ENCODE results near the gene MAB21L4. TPM values are rescaled to one million over a fixed set of nuclear protein-coding genes. Genes with fewer than 3 reads are reported as not detected.

The MAB21L4 gene
- total and polyA plus RNA-seq, 12 donors, result 0.10 to 0.32 TPM; not detected in 10

DNA sequence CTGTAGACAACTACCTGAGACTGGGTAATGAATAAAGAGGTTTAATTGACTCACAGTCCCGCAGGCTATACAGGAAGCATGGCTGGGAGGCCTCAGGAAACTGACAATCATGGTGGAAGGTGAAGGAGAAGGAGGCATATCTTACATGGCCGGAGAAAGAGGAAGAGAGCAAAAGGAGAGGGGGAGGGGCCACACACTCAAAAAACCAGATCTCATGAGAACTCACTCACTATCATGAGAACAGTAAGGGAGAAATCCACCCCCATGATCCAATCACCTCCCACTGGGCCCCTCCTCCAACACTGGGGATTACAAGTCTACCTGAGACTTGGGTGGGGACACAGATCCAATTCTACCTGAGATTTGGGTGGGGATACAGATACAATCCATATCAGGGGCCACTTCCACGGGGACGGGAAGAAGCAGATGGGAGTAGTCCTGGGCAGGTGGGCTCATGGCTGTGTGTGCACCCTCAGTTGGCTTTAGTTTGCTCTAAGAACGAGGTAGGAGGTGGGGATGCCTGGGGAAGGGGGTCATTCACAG lies 9.9 kb downstream of the MAB21L4 start:
- Histone ChIP-seq H3K4me3 (no peak overlapping the region), H3K4me1 (replicated peaks in 1 of 2) (no peaks in the 10 kb centered on the region), H3K9me3 (replicated peaks in 1 of 3) (no peaks in the 10 kb centered on the region), H3K27ac (no peak overlapping the region), H3K27me3 (no peaks in the 10 kb centered on the region), H3K36me3 (replicated peaks in 1 of 2) (no peaks in the 10 kb centered on the region)
- intact Hi-C loops (cut with DNase I), result no loop called here
- no peak for DNase-seq
- no peak for TF ChIP-seq POLR2A (IDR thresholded peaks at IDR 0.05)
- TF ChIP-seq CTCF (IDR thresholded peaks at IDR 0.05), result no peak
- WGBS, 4 donors, result 80 to 85% (median 83%) methylated on average over 4 to 5 of the region's 5 CpGs

GRCh38 chr2:240885566-240885965 lies 10.4 kb downstream of the MAB21L4 start:
- Histone ChIP-seq H3K27me3 (no peaks in the 10 kb centered on the region), H3K4me1 (replicated peaks in 1 of 2) (no peaks in the 10 kb centered on the region), H3K4me3 (no peak overlapping the region), H3K9me3 (replicated peaks in 1 of 3) (no peaks in the 10 kb centered on the region), H3K36me3 (replicated peaks in 1 of 2) (no peaks in the 10 kb centered on the region), H3K27ac (no peak overlapping the region)
- no peak for DNase-seq
- TF ChIP-seq POLR2A (IDR thresholded peaks at IDR 0.05) (no peak), CTCF (IDR thresholded peaks at IDR 0.05) (no peak)
- intact Hi-C loops (cut with DNase I), result no loop called here
- WGBS, 4 donors, result 63 to 70% (median 65%) methylated on average over 1 of the region's 1 CpG; no CpG with 5 or more reads in 1 of the 4 donors

GRCh38 chr2:240884745-240885144 lies 11.2 kb downstream of the MAB21L4 start:
- TF ChIP-seq CTCF (IDR thresholded peaks at IDR 0.05) (no peak), POLR2A (IDR thresholded peaks at IDR 0.05) (no peak)
- no peak overlapping the region for H3K27ac ChIP-seq
- H3K27me3 ChIP-seq, result no peaks in the 10 kb centered on the region
- intact Hi-C loops (cut with DNase I), result no loop called here
- H3K4me3 ChIP-seq, result no peak overlapping the region
- DNase-seq, result no peak
- 84 to 96% (median 86%) methylated on average over 3 of the region's 3 CpGs for WGBS, 4 donors
- no peaks in the 10 kb centered on the region for H3K9me3 ChIP-seq (replicated peaks in 1 of 3)
- no peaks in the 10 kb centered on the region for H3K36me3 ChIP-seq (replicated peaks in 1 of 2)
- H3K4me1 ChIP-seq (replicated peaks in 1 of 2), result no peaks in the 10 kb centered on the region

- TF ChIP-seq CTCF (IDR thresholded peaks at IDR 0.05), result no peak
- no peak for TF ChIP-seq POLR2A (IDR thresholded peaks at IDR 0.05)
- Histone ChIP-seq H3K36me3 (replicated peaks in 1 of 2) (no peaks in the 10 kb centered on the region), H3K4me3 (no peak overlapping the region), H3K9me3 (replicated peaks in 1 of 3) (no peaks in the 10 kb centered on the region), H3K27me3 (no peaks in the 10 kb centered on the region), H3K4me1 (replicated peaks in 1 of 2) (no peaks in the 10 kb centered on the region), H3K27ac (no peak overlapping the region)
- intact Hi-C loops (cut with DNase I), result no loop called here
- 83 to 100% (median 92%) methylated on average over 2 of the region's 2 CpGs for WGBS, 4 donors
- DNase-seq, result no peak
Observed at GRCh38 chr2:240884221-240884620, 11.7 kb downstream of the MAB21L4 start.
